Stimulated activated CD8-positive, alpha-beta memory T cell treated with anti-CD3 and anti-CD28 coated beads, Interleukin-12 subunit alpha, Interleukin-12 subunit beta, amount 100 ng/mL, for 24 hours (primary cell): ENCODE measurements around the gene ABCB4.
"Not testable (repeated sequence)": the region's sequence is repeated elsewhere in the genome, so short reads cannot be mapped to it uniquely, and the experiment has no call there.

Experiments
- DNase-seq: peaks from one replicate; pipeline ENCODE4 v3.0.0-alpha.2; 2020; ENCODE audit errors: extremely low read depth

The ABCB4 gene

DNA sequence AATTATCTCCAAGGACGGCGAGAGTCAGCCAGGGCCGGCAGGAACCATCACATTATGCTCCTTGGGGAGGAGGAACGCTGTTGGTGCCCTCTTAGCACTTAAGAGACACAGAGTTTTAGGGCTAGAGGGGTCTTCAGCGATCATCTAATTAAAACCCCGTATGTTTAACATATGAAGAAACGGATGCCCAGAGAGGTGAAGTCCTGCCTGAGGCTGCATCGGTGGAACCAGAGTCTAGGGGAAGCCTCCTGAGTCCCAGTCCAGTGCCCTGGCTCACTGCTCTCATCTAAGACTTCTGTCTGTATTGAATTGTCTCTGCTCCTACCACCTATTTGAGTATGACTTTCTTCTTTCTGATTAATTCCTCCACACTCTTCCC is 688 bp upstream of the ABCB4 start:
- no peak for DNase-seq

DNA sequence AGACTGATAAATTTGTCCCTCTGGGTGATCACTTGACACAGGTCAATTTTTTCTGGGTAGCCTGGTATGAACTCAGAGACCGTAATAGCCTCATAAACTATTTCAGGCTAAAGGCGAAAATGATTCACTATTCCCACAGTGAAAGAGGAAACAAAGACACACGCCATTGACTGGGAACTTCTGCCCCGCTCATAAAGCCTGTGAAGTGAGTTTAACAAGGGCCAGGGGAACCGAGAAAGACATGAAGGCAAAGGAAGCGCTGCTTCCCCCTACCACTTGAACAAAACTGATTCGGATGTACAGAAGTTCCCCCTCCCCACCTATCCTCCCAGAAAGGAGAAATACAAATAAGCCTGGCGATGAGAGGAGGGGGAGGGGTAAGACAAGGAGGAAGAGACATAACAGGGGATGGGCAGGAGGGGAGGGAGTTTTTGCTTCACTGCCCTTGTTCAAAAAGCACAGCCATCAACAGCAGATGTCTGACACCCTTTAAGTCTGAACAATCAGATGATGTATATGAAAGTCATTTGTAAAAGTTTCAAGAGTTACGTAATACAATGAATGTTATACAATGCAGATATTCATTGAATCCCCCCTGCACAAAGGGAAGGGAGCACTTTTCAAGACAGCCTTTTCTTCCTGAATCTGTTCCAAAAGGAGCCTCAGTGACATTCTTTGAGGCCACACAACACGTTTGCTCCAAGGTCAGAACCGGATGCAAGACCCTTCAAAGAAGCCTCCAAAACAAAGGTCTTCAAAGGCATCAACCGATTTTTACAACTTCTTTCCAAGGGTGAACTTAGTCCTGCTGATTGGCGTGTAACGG is 734 bp downstream of the ABCB4 start:
- no peak for DNase-seq

DNA sequence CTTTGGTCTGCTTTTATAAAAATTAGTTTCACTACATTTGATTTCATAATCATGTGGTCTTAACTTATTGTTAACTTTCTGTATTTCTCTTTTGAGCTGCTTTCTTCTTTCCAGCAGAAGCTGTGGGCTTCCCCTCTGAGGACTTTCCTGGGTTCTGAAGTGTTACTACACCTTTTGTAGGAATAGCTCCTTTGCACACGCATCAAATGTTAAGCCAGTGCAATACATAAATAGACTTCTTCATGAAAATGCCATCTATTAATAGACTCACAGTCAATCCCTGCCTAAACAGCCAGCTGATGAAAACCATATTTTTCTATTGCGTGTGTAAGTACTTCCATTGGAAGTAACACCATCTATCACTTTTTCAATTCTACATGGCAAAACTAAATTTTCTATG is 1.5 kb downstream of the ABCB4 start:
- DNase-seq: no peak

DNA sequence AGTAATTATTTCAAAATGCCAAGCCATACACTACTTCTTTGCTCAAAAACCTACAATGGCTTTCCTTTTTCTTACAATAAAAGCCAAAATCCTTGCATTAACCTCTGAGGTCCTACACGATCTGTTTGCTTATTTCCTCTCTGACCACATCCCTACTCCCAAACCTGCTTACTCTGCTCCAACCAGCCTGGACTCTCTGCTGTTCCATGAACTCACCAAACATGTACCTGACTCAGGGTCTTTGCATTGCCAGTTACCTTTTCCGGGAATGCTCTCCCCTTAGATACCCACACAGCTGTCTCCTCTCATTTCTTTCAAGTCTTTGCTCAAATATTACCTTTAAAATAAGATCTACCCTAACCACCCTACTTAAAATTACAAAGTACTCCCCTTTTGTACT is 2.3 kb downstream of the ABCB4 start:
- DNase-seq: no peak

DNA sequence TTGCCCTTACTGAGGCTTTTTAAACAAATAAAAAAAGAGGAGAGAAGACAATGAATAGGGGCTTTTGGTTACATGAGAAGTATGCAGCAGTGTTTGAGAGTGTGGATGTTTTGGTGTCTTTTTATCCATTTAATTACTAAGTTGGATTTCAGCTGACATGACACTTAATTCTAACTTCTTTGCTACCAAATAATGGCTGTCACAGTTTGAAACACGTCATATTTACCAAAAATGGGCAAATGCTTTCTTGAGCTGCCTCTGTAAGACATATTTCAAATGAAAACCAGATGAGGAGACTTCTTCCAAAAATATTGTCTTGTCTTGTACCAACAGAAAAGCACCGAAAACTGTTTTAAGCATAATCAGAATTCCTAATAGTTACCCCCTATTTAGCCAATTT is 4.0 kb downstream of the ABCB4 start:
- DNase-seq: no peak

DNA sequence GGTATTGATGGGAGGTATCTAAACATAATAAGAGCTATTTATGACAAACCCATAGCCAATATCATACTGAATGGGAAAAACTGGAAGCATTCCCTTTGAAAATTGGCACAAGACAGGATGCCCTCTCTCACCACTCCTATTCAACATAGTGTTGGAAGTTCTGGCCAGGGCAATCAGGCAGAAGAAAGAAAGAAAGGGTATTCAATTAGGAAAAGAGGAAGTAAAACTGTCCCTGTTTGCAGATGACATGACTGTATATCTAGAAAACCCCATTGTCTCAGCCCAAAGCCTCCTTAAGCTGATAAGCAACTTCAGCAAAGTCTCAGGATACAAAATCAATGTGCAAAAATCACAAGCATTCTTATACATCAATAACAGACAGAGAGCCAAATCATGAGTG is 6.3 kb downstream of the ABCB4 start:
- not testable (repeated sequence) for DNase-seq

DNA sequence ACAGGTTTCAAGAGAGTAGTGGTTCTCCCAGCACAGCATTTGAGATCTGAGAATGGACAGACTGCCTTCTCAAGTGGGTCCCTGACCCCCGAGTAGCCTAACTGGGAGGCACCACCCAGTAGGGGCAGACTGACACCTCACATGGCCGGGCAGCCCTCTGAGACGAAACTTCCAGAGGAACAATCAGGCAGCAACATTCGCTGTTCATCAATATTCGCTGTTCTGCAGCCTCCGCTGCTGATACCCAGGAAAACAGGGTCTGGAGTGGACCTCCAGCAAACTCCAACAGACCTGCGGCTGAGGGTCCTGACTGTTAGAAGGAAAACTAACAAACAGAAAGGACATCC is 10.0 kb downstream of the ABCB4 start:
- not testable (repeated sequence) for DNase-seq

DNA sequence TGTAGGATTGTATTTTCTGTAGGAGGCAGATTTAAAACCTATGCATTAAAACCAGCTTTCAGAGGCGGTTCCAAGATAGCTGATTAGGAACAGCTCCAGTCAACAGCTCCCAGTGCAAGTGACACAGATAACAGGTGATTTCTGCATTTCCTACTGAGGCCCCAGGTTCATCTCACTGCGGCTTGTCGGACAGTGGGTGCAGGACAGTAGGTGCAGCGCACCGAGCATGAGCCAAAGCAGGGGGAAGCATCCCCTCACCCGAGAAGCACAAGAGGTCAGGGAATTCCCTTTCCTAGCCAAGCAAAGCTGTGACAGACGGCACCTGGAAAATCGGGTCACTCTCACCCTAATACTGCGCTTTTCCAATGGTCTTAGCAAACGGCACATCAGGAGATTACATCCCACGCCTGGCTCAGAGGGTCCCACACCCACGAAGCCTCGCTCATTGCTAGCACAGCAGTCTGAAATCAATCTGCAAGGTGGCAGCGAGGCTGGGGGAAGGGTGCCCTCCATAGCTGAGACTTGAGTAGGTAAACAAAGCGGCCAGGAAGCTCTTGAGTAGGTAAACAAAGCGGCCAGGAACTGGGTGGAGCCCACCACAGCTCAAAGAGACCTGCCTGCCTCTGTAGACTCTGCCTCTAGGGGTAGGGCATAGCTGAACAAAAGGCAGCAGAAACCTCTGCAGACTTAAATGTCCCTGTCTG is 10.5 kb downstream of the ABCB4 start:
- DNase-seq: not testable (repeated sequence)

DNA sequence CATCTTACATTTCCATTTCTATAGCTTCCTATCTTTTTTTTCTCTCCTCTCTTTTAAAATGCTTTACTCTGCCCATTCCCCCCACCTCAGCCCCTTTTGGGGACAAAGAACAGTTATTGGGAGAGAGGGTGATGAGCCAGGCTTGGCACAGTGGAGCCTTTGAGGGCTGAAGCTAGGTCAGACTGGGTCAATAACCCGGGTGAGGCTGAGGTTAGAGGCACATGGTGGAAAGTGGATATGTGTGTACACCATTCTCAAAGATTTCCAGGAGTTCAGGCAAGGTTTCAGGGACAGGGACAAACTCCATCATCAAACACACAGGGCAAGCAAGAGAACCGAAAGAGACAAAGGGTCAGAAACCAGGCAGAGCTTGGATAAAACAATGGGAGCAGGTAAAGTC is 11.5 kb downstream of the ABCB4 start:
- no peak for DNase-seq

DNA sequence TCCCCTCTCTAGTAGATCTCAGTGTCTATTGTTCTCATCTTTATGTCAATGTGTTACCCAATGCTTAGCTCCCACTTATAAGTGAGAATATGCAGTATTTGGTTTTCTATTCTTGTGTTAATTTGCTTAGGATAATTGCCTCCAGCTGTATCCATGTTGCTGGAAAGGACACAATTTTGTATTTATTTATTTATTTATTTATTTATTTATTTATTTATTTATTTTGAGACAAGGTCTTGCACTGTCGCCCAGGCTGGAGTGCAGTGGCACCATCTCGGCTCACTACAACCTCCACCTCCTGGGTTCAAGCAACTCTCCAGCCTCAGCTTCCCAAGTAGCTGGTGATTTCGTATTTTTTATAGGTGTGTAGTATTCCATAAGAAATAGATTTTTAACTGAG is 15.0 kb downstream of the ABCB4 start:
- not testable (repeated sequence) for DNase-seq

DNA sequence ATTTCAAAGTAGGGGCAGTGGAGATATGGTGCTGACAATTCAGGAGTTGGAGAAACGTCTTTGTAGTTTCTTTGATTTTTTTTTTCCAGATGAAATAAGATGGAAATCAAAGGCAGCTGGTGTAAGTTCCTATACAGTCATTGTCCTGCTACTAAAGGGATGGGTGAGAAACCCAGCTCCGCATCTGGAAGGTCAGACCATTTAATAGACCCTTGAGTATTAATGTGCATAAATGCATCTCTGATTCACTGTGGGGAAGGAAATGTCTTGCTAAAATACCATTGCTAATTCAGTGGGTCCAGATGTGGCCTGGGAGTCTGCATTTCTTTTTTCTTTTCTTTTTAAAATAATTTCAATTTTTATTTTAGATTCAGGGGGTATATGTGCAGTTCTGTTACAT is 15.5 kb downstream of the ABCB4 start:
- no peak for DNase-seq

DNA sequence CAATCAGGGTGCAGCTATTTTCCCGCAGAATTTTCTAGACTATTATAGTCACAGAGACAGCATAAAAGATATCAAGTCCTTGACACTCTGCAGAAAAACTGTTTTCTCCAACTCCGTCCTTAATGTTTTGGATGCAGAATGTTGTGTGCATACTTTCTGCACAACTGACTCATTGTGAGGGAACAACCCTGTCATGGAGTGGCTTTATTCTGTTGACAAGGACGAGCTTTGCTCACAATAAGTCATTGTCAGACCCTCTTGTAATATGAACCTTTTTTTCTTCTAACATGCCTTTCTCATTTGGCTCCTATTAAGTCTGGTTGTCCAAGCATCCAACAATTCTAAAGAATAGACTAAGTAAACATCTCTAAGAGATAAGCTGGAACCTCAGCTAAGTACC is 17.3 kb downstream of the ABCB4 start:
- no peak for DNase-seq

DNA sequence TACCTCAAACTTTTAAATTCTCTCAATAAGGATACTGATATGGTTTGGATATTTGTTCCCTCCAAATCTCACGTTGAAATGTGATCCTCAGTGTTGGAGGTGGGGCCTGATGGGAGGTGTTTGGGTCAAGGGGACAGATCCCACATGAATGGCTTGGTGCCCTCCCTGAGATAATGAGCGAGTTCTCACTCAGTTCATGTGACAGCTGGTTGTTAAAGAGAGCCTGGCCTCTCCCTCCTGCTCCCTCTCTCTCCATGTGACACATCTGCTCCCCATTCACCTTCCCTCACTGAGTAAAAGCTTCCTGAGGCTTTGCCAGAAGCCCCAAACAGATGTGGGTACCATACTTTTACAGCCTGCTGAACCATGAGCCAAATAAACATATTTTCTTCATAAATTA is 19.2 kb downstream of the ABCB4 start:
- DNase-seq: no peak

DNA sequence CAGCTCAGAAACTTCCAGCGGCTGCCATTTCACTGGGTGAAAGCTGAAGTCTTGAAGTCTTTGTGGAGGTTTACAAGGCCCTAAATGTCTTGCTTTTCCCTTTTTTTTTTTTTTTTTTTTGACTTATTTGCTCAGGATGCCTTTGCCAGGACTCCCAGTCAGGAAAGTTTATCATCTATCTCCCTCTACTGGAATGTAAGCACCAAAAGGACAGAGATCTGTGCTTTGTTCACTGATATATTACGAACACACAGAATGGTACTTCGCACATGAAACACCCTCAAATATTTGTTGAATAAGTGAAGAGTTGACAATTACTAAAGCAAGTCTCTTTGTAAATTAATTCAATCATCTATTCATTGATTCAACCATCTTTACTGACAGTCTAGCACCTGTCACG is 23.2 kb downstream of the ABCB4 start:
- no peak for DNase-seq

DNA sequence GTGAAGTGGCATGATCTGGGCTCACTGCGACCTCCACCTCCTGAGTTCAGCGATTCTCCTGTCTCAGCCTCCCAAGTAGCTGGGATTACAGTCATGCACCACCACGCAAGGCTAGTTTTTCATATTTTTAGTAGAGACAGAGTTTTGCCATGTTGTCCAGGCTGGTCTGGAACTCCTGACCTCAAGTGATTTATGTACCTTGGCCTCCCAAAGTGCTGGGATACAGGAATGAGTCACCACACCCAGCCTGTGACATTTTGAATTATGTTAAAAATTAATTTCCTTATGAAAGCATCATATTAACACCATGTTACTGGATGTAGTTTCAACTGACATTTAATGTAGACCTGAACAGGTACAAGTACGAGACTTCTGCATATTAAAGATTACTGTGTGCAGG is 24.3 kb downstream of the ABCB4 start:
- DNase-seq: no peak

DNA sequence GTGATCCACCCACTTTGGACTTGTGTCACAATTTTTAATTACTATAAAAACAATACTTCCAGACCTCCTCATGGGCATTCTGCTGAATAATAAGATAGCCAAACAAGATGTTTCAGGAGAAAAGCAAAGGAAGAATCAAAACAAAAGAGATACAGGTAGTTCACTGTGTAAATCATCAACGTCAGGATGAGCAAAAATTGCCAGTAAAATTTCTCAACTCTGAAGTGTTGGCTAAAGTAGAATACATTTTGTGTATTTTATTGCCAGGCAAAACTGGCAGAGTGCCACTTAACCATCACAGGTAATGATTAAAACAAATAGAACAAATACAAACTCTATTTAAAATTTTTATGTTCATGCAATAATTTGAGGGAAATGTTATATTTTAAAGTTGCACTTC is 24.8 kb downstream of the ABCB4 start:
- DNase-seq: no peak

DNA sequence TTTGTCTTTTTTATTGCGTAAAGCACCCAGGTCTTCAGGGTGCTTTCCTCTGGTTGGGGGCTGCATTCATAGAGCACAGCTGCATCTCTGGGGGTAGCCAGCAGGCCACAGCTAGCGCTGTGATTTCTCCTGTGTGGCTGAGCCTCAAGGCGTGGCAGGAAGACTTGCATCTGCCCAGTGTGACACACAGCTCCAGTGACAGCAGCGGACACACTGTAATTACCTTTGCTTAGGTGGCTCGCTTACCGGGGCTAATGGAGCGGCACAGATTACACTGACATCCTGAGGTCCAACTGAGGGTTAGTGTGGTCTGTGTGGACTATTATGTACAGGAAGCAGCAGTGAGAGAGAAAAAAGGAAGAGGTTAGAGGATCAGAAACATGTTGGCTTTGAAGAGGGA is 27.1 kb downstream of the ABCB4 start:
- DNase-seq: no peak

DNA sequence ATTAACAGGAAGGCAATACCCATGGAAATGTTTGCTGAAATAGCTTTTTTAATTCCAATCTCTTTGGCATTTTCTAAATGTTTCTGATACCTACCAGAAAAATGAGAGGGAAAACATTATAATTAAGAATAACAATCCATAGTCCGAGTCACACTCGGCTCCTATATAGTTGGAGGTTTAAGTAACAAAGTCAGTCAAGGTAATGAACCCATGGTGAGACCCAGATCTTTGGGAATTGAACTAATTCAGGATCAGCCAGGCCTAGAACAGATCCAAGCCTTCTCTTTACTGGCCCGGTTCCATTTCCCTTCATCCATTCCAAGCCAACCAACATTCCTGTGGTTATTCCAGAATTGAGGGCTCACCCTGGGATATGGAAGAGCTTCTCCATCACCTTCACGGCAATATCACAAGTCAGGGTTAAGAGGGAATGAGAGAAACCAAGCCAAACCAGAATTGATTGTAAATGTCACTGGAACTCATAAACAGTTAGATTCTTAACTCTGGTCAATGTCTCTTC is 28.3 kb downstream of the ABCB4 start:
- DNase-seq: no peak

DNA sequence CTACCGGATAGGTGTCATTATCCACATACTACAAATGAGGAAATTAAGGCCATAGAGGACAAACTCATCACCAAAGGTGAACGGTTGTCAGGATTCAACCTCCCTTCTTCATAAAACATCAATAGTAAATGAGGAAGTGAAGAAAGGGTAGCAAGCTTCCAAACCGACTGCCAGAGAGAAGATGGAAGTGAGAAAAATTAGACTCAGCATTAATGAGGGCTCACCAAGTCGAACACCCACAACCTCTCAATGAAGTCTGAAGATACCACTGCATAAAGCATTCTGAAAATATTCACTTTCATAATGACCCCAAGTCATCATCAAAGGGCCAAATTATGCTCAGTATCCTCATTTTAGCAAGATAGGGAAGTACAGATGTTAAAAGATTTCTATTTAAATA is 29.6 kb downstream of the ABCB4 start:
- no peak for DNase-seq

DNA sequence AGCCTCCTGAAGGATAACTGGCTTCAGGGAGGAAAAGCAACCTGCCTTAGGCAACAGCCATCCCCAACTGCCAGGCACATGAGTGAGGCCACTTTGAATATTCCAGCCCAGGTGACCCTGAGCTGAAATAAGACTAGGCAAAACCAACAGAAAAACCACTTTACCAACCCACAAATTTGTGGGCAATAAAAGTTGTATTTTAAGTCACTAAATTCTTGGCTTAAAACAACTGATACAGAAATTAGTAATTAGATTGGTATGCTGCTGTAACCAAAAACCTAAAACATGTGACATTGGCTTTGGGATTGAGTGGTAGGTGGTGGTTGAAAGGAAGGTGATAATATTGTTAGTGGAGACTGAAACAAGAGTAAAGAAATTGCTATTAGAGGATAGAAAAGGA is 39.9 kb downstream of the ABCB4 start:
- no peak for DNase-seq

DNA sequence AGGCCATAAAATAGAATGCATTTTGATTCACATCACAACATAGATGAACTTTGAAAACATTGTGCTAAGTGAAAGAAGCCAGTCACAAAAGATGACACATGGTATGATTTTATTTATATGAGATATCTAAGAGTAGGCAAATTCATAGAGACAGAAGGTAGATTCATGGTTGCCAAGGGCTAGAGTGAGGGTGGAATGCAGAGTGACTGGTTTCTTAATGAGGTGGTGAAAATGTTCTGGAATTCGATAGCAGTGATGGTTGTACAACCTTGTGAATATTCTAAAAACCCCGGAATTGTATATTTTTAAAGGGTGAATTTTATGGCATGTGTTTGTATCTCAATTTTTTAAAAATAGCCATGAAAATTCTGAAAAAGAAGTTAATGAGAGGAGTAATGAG is 42.9 kb downstream of the ABCB4 start:
- no peak for DNase-seq

DNA sequence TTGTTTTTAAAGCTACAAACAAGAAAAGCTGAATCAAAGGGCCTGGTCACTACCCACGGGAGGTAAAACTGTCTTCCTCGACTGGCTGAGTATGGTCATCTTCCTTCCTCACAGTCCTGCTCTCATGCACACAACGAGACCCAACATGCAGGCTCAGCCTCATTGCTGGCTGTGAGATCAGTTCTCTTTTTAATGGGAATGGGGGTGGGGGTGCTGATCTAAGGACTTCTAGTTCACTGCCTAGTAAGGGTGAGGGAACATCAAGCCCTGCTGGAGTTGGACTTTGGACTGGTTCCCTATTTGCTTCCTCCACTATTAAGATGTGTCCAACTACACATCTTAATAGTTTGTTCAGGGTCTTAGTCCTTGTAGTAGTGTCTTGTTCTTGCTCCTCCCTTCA is 48.2 kb downstream of the ABCB4 start:
- DNase-seq: no peak

DNA sequence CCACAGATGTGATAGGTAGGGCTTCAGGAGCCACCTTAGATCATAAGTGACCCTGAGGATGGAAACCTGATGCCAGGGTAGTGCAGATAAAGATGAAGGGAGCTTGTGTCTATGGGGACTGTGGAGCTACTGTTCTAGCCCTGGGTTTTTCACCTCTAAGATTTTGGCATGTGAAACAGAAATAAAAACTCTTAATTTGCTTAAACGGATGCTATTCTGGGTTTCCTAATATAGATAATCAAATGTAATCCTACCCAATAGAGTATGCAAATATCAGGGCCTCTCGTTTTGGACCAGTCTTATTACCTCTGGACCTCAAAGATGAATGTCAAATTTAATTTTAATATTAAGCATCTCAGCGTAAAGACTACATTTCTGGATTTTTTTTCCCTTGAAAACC is 49.3 kb downstream of the ABCB4 start:
- no peak for DNase-seq

DNA sequence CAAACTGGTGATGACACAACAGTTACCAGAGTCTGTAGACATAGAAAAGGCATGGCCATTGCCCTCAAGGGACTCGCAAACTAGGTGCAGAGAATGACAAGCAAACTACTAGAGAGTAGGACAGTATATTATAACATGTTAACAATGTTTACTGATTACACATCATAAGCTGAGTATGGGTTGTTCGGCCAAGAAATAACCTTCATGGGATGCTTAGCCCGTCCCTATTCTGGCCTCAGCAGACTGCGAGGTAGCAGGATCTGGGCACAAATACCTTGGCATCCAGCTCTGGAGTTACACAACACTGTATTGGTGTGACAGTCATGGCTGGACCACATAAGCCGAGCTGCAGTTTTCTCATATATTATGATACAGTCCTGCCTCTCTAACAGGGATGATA is 51.4 kb downstream of the ABCB4 start:
- no peak for DNase-seq
